ENCODE measurements around the gene NFKBIL1.
"Not testable (repeated sequence)": the region's sequence is repeated elsewhere in the genome, so short reads cannot be mapped to it uniquely, and the experiment has no call there.

Gene NFKBIL1, protein sequence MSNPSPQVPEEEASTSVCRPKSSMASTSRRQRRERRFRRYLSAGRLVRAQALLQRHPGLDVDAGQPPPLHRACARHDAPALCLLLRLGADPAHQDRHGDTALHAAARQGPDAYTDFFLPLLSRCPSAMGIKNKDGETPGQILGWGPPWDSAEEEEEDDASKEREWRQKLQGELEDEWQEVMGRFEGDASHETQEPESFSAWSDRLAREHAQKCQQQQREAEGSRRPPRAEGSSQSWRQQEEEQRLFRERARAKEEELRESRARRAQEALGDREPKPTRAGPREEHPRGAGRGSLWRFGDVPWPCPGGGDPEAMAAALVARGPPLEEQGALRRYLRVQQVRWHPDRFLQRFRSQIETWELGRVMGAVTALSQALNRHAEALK

DNA sequence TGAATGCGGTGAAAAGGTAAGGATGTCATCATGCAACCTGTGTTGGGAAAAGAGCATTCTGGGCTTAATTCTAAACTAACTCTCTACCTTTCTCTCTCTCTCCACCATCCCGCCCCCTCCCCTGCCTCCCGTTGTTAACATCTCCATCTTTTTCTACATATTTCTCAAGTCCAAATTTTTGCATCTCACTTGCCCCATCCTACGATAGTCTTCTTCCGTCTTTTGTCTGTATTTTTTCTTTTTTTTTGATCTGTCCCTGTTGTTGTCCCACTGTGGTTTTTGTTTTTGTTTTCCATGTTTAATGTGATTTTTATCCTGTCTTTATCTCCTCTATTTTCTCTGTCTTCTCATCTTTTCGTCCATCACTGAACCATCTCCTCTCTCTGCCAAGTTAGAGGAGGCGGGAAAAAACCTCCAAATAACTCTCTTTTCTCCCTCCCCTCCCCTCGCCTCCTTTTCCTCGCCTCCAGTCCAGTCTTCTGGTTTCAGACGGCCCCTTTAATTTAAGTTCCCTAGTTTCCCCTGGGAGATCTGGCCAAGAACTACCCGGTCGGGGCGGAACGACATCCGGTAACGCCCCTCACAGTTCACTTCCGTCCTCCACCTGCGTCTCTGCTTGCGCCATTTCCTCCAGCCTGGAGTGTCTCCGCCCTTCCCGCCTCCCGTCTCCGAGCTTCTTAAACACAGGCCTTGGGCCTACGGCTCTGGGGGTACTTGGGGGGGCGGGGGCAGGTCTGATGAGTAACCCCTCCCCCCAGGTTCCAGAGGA lies at the start of gene NFKBIL1:
Gene NFKBIL1, plus strand, starts transcription at position 651 of the 769 bp plus-strand sequence. Its CDS starts 87 bp downstream, at position 738.
- peak; percentile 90 for DNase-seq (ENCODE audit: low read depth)

DNA sequence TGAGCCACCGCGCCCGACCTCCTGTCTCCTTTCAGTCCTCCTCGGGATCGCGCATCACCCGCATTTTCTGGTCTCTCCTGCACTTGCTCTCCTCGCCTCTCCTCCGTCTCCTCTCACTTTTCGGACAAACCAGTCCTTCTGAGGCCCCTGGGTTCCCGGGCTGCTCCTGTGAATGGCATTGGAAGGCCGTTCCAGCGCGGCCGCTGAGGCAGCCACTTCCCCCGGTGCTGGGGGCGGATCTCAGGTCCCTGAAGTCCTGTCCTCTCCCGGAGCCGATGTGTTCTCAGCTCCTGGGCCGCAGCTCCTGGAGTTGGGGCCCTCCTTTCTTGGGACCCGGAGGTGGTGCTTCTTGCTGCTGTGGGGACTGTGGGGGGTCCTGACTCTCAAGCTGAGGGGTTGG lies 48.7 kb upstream of the NFKBIL1 start:
- DNase-seq (ENCODE audit: low read depth) = no peak

DNA sequence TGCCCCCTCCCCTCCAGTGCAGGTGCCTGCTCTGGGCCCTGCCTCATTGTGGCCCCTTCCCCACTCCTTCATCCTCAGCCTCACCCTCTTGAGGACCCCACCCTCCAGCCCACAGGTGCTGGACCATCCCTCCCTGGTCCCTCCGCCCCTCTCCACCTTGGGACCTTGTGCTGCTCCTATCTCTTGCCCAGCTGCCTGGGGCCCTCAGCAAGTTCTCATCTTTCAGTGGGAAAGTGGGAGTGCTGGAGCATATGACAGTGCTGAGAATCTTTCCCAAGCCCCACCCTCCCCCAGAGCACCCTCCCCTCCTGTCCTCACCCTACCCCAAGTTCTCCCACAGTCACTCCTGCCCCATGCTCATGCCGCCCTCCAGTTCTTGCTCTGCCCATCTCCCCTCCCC lies 47.8 kb upstream of the NFKBIL1 start:
- DNase-seq (ENCODE audit: low read depth) = not testable (repeated sequence)

DNA sequence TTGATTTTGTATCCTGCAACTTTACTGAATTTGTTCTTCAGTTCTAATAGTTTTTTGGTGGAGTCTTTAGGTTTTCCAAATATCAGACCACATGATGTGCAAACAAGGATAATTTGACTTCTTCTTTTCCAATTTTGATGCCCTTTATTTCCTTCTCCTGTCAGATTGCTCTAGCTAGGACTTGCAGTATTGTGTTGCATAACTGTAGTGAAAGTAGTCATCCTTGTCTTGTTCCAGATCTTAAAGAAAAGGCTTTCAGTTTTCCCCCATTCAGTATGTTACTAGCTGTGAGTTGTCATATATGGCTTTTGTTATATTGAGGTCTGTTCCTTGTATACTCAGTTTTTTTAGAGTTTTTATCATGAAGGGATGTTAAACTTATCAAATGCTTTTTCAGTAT lies 44.8 kb upstream of the NFKBIL1 start:
- DNase-seq (ENCODE audit: low read depth) = no peak

DNA sequence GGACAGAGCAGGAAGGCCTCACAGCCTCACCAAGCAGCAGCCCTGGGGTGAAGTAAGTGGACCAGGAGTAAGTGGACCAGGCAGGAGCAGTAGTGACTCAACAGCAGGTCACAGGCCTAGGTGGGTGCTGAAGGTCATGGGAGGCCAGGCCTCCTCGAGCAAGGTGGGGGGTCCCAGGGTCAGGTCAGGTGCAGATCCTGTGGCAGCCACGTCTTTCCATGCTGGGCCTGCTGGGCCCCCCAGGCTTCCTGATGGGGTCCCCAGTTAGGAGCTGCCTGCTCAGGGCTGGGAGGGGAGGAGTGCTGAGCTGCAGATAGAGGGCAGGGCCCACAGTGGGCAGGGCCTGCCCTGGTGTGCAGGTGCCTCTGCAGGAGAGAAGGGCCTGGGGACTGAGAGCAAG lies 38.4 kb upstream of the NFKBIL1 start:
- not testable (repeated sequence) for DNase-seq (ENCODE audit: low read depth)

DNA sequence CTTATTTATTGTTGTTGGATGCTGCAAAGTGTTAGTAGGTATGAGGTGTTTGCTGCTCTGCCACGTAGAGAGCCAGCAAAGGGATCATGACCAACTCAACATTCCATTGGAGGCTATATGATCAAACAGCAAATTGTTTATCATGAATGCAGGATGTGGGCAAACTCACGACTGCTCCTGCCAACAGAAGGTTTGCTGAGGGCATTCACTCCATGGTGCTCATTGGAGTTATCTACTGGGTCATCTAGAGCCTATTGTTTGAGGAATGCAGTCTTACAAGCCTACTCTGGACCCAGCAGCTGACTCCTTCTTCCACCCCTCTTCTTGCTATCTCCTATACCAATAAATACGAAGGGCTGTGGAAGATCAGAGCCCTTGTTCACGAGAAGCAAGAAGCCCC lies 37.4 kb upstream of the NFKBIL1 start:
- no peak for DNase-seq (ENCODE audit: low read depth)

DNA sequence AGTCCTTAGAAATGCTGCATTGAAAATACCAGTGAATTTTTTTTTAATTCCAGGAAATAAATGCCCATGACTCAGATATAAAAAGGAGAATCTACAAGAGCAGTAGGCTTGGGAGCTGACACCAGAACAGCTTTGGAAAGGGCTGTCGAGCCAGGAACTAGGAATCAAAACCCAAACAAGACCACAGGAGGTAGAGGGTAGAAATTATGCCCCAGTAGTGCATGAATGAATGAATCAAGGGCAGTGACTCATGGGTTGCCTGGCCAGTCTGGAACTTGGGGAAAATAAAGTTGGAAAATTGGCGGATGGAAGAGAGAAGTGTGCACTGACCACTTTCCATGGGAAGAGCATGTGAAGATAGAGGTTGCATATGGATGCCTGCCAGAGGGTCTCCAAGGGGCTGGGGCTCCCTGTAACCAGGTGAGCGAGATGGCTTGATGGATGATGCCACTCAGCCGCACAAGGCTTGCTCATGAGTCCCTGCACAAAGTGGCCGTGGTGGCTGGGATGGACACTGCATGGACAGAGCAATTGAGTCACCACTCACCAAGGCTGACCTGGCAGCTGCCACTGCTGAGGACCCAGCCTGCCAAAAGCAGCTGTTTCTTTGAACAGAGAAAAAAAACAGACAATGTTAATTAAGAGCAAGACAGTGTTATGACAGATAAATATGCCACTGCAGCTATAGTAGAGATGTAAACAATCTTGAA lies 33.8 kb upstream of the NFKBIL1 start:
- DNase-seq (ENCODE audit: low read depth) = no peak

DNA sequence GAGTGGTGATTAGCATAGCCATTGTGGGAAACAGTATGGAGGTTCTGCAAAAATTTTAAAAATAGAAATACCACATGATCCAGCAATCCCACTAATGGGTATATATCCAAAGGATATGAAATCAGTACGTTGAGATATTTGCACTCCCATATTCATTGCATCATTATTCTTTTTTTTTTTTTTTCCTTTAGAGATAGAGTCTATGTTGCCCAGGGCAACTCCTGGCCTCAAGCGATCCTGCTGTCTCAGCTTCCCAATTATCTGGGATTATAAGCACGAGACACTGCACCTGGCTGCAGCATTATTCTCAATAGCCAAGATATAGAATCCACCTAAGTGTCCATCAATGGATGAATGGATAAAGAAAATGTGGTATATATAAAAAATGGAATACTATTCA lies 25.6 kb upstream of the NFKBIL1 start:
- no peak for DNase-seq (ENCODE audit: low read depth)

DNA sequence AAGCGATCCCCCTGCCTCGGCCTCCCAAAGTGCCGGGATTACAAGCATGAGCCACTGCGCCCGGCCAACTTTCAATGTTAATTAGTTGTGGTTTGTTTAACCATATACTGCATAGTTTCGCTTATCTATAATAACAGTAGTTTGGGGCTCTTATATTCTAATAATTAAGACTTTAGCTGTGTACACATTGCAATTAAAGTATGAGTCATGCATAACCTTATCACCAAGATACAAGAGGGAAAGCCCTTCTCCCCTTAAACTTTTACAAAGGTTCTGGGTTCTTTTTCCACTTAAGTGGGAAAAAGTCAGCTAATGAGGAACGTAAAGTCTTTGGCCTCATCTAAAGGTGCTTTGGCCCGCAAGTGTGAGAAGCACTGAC lies 21.9 kb upstream of the NFKBIL1 start:
- DNase-seq (ENCODE audit: low read depth) = no peak

DNA sequence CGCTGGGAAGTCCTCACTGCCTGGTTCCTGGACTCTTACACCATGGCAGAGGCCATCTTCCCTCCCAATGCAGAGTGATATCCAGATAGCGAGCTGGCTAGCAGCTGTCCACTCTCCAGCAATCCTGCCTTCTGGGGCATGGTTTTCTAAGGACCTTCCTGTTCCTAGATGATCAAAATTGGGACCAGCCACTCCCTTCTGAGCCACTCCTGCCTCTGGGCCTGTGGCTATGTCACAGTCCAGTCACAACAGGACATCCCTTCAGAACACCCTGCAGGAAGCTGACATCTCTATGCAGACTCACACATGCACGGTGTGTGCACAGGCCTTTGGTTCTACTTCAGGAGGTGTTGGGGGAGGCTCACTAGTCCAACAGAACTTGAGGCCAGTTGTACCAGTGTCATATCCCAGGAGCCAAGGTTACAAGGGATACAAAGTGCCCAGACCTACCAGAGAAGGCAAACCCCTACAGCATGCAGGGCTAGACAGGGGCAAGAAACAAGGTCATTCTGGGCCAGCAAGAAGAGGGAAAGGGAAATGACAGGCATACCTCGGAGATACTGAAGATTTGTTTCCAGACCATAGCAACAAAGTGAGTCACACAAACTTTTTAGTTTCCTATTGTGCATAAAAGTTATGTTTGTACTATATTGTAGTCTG lies 21.3 kb upstream of the NFKBIL1 start:
- peak; percentile 42 for DNase-seq (ENCODE audit: low read depth)

DNA sequence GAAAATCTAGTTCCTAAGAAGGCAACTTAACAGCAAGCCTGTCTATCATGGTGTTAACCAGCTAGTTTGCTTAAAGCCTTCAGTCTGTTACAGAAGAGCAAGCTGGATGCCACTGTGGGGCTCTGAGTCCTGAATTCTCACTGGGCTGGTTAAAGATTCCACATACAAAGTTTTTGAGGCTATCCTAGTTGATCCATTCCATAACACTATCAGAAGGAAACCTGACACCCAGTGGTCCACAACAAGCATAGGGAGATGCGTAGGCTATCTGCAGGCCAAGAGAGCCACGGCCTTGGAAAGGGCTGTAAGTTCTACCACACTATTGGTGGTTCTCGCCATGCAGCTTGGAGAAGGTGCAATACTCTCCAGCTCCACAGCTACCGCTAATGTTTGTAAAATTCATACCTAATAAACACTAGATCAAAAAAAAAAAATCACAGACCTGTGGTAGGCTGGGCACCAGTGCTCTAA lies 19.1 kb upstream of the NFKBIL1 start:
- no peak for DNase-seq (ENCODE audit: low read depth)

DNA sequence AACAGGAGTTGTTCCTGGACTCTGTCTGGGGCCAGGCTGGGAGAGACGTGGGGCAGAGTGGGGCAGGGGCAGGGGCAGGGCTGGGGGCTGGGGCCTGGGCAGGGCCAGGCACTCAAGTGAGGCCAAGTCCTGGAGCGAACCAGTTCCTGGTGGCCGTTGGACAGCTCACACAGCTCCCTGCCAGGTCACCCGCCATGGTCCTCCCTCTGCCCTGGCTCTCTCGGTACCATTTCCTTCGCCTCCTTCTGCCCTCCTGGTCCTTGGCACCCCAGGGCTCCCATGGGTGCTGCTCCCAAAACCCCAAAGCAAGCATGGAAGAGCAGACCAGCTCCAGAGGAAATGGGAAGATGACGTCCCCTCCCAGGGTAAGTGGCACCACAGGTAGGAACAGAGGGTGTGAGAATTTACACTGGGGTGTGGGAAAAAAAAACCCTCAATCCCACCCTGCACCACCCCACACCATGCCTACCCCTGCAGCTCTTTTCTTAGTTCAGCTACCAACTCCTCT lies 18.5 kb upstream of the NFKBIL1 start, which contains the start of gene MCCD1:
Gene MCCD1, plus strand, starts transcription at position 142 of the 508 bp plus-strand sequence. Its CDS starts 53 bp downstream, at position 195.
- no peak for DNase-seq (ENCODE audit: low read depth)

DNA sequence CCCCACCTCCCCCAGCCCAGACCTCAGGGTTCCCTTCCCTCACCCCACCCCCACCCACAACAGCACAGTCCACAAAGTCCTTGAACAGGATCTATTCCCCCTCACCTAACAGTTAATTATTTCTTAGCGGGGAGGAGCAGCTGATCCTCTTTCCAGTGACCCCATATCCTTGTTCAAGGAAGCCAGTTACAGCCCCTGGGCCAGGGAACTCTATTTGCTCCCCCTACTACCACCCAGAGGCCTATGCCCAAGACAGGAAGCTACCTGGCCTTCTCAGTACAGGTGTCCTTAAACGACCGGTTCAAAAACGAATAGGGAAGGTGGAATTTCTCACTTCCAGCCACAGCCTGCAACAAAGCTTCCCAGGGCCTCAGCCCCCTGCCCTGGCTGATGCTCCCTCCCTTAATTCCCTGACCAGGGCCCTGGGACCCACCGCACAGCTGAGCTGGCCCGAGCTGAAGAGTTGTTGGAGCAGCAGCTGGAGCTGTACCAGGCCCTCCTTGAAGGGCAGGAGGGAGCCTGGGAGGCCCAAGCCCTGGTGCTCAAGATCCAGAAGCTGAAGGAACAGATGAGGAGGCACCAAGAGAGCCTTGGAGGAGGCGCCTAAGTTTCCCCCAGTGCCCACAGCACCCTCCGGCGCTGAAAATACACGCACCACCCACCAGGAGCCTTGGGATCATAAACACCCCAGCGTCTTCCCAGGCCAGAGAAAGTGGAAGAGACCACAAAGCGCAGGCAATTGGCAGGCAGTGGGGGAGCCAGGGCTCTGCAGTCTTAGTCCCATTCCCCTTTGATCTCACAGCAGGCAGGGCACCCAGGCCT lies 17.9 kb upstream of the NFKBIL1 start:
- DNase-seq (ENCODE audit: low read depth) = no peak

DNA sequence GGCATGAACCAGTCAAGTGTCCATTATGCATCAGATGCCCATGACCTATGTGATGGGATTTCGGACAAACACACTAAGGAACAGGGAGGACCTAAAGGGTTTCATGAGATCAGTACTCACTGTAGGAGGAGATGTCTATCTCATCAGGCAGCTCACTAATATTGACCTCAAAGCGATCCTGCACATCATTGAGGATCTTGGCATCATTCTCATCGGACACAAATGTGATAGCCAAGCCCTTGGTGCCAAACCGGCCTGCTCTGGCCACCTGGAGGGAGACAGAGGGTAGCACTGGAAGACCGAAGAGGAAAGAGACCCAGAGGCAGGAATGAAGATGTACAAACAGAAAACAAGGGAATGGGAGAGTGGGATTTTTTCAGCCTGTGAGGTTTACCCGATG lies 16.7 kb upstream of the NFKBIL1 start:
- no peak for DNase-seq (ENCODE audit: low read depth)

DNA sequence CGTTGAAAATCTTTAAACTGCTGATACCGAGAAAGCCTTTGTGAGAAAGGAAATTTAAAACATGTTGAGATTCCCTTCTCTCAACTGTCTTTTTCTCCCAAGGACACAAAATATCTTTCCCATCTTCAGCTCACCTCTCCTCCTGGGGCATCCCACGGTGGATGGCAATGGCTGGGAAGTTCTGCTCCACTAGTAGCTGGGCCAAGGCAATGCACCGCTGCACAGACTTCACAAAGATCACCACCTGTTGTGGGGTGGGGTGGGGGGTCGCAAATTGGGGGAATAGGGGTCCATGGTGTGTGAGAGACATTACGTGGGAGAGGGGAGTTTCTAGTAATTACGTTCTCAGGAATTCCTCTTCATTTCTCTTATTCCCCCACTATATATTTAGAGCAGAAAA lies 16.2 kb upstream of the NFKBIL1 start:
- no peak for DNase-seq (ENCODE audit: low read depth)

DNA sequence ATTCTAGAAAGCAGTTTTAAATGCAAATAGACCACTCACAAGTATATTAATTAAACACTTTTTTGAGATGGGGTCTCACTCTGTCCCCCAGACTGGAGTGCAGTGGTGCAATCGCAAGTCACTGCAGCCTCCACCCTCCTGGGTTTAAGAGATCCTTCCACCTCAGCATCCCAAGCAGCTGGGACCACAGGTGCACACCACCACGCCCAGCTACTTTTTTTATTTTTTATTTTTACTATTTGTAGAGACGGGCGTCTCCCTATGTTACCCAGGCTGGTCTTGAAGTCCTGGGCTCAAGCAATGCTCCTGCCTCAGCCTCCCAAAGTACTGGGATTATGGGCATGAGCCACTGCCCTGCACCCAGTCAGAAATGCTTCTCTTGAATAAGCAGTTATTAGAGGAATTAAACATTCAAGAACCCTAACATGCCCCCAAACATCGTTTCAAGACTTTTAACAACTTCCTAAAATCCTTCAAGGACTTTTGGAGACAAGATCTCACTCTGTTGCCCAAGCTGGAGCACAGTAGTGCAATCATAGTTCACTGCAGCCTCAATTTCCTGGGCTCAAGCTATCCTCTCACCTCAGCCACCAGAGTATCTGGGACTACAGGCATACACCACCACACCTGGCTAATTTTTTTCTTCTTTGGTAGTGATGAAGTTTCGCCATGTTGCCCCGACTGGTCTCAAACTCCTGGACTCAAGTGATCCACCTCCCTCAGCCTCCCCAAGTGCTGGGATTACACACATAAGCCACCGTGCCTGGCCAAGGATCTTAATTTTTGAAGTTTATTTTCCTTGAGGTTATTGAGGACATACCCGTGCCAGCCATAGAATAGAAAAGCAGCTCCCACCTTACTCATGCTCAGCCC lies 15.4 kb upstream of the NFKBIL1 start:
- no peak for DNase-seq (ENCODE audit: low read depth)

DNA sequence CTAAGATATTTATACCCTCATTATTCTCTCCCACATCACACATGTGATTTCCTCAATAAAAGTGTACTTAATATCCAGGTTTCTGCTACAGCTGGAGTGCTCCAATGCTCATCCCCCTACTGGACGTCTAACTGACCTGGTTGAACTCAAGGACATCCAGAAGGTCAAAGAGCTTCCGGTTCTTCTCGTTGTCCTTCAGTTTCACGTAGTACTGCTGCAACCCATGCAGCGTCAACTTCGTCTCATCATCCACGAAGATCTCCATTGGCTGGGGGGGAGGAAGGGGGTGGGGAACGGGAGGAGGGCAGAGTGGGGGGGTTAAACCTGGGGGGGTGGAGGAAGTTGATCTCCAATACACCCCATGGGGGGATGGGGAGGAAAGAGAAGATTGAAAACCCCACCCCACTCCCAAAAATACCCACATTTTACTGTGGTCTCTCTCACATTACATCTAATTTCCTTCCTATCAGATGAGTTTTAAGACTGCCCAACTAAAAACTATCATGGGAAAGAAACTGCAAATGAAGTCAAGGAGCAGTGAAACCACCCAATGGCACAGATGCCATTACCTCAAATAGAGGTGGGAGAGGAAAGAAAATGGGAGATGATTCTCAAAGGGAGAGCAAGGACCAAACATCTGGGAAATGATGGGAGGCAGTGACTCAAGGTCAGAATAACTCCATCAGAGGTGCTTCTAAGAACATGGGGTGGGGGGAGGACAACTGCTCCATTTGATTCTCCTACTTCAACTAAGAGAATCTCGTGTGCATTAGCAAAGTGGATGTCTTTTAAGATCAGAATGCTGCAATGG lies 14.6 kb upstream of the NFKBIL1 start:
- no peak for DNase-seq (ENCODE audit: low read depth)

DNA sequence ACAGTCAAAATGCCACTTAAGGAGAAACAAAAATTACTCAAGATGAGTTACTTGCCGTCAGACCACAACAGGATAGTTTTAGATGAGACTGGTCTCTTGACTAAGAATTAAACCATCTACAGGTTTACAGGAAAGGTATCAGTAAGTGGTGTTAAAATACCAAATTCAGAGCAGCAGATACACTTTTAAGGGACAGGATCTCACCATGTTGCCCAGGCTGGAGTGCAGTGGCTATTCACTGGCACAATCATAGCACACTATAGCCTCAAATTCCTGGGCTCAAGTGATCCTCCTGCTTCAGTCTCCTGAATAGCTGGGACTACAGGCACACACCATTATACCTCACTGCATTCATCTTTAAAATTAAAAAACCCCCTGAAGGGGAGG lies 14.0 kb upstream of the NFKBIL1 start:
- no peak for DNase-seq (ENCODE audit: low read depth)

DNA sequence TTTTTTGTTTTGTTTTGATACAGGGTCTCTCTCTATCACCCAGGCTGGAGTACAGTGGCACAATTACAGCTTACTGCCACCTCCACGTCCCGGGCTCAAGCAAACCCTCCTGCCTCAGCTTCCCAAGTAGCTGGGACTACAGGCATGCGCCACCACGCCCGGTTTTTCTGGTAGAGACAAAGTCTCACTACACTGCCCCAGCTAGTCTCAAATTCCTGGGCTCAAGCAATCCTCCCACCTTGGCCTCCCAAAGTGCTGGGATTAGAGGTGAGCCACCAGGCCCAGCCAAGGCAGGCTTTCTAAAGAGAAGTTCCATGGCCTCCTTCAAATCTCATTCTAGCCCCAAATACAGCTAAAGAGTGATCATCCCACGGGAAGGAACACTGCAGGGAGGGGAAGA lies 13.4 kb upstream of the NFKBIL1 start:
- DNase-seq (ENCODE audit: low read depth) = no peak
